Pancreas (tissue), 10 donors: Measurements from ENCODE around the gene ZFHX2. TPM values are rescaled to one million over a fixed set of nuclear protein-coding genes. Genes with fewer than 3 reads are reported as not detected.

Experiments used
- ATAC-seq, 4 donors: fragments of 200-7000 bp; cut with Tn5 transposase; one replicate each; pipeline versions ENCODE4 v1.8.0 to v1.9.1; 2020; ENCODE audit warnings: mild to moderate bottlenecking in 4 of 4, moderate library complexity in 4 of 4
- DNase-seq, 6 donors: peaks; one replicate each; pipeline ENCODE4 v3.0.0-alpha.2; 2020
- FAIRE-seq: peaks from 2 replicates; lab custom pipeline; 2012; peaks lifted over from hg19 to GRCh38; lab: Jason Lieb, UNC
- H3K27ac ChIP-seq, 4 donors: fragments of 200-600 bp; sonication (generic); 1 replicate in 3 of 4; 2 replicates in 1 of 4; pipeline versions ENCODE4 v1.5.0 to v1.8.0; 2020
- H3K27me3 ChIP-seq, 4 donors: fragments of 200-600 bp; one replicate each; pipeline ENCODE4 v1.8.0; 2021
- H3K36me3 ChIP-seq, 3 donors: fragments of 200-600 bp; sonication (generic) in 1 of 3; one replicate each; pipeline versions ENCODE4 v1.5.0 to v1.8.0; 2020 to 2021
- H3K4me1 ChIP-seq, 3 donors: fragments of 200-600 bp; one replicate each; pipeline ENCODE4 v1.8.0; 2021
- H3K4me3 ChIP-seq, 4 donors: fragments of 200-600 bp; sonication (generic) in 2 of 4; one replicate each; pipeline versions ENCODE4 v1.5.0 to v1.8.0; 2020 to 2021
- H3K9me3 ChIP-seq, 4 donors: fragments of 200-600 bp; one replicate each; pipeline ENCODE4 v1.8.0; 2021
- WGBS, 2 donors: extraction: QIAGEN DNeasy Blood & Tissue Kit; methylation state at CpG; one replicate each; pipeline ENCODE4 v1.1.7; 2013; 5-methylcytosine and 5-hydroxymethylcytosine counted together
- intact Hi-C, 3 donors: fragments of 100-400 bp; cut with DNase I; formaldehyde crosslinking; loops; one replicate each; pipeline versions ENCODE4 v1.11.1 to v1.14.2; 2022
- polyA plus RNA-seq, 2 donors: library from polyadenylated mRNA; stranded (reverse); fragments of 200-250 nt; gene quantifications; one replicate each; pipeline ENCODE4 v1.2.3, GENCODE V29; 2013
- total RNA-seq, 6 donors: library from RNA; stranded (reverse); fragmentation: NEBNext Ultra II Directional in 4 of 6; extraction: Animal tissue kit (Norgen Biotek cat#: 25700) in 4 of 6; gene quantifications; one replicate each; pipeline versions ENCODE4 v1.2.1 to v1.2.4, GENCODE V29; 2021 to 2023
- TF ChIP-seq, protein P1 (sequence below), 4 donors: fragments of 200-600 bp; sonication (generic) in 3 of 4; IDR thresholded peaks; one replicate each; pipeline versions ENCODE4 v1.5.0 to v1.8.0; 2021; ENCODE audit warnings: antibody characterized with exemption in 4 of 4
- donor health status: healthy with polysubstance abuse.
- donor health status: DM: no; HTN: no; CAD: no; lungs with moderate emphysema.
- donor health status: DM: no; HTN: no; CAD: no.
- donor health status: control.
- donor health status: control.
- donor health status: Bipolar disorder and iron deficiency.
- donor health status: DM: yes; HTN: yes; CAD: no.
- donor health status: DM: no; HTN: no; CAD: no.
- donor health status: DM: no; HTN: no; CAD: no.
- donor health status: DM: yes; HTN: yes; CAD: no.

The ZFHX2 gene
- total and polyA plus RNA-seq, 8 donors, result 0.63 to 3.8 (median 1.2) TPM

DNA sequence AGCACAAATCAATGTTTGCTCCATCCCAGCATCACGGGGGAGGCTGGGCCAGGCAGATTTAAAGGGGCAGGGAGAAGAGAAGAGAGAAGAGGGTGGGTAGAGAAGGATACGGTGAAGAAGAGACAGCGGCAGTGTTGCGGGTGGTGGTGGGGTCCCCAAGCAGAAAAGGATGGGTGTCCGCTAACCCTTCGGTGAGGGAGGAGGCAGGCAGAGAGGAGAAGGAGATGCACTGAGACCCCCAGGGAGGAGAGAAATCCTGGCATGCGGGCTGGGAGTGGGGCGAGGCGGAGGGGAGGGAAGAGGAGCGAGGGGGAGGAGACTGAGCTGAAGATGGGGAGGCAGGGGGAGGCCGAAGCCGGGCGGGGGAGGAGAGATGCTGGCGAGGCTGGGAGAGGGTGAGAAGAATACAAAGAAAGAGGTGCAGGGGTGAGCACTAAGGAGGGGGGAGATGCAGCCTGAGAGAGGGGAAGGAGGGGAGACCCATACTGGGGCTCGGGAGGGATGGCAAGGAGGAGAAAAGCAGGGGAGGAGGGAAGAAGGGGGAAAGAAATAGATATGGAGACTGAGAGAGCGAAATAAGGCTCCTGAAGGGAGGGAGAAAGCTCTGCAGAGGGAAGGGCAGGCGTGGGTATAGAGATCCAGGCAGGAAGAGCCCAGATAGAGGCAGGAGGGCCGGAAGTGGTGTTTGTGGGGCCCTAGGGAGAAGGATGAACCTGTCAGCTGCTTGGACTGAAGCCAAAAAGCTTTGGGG is 27.2 kb upstream of the ZFHX2 start, which contains the start of gene JPH4:
TSS of gene JPH4 (minus strand) at position 231 of the 751 bp plus-strand sequence. CDS start 1,337 bp downstream, outside the sequence.
- intact Hi-C loops, result no loop called here
- Histone ChIP-seq H3K9me3 (no peaks in the 10 kb centered on the region), H3K4me1 (no peaks in the 10 kb centered on the region), H3K27ac (no peak within 1 kb of the TSS), H3K27me3 (peaks cover 0 to 13% (median 5%) of the 10 kb centered on the region in 4 donors), H3K4me3 (no peak within 1 kb of the TSS), H3K36me3 (no peaks in the 10 kb centered on the region)
- WGBS, 2 donors, result 41 to 42% methylated on average over 18 of the region's 18 CpGs
- FAIRE-seq (no peak), ATAC-seq (no peak), DNase-seq (no peak)
- TF ChIP-seq, protein P1, sequence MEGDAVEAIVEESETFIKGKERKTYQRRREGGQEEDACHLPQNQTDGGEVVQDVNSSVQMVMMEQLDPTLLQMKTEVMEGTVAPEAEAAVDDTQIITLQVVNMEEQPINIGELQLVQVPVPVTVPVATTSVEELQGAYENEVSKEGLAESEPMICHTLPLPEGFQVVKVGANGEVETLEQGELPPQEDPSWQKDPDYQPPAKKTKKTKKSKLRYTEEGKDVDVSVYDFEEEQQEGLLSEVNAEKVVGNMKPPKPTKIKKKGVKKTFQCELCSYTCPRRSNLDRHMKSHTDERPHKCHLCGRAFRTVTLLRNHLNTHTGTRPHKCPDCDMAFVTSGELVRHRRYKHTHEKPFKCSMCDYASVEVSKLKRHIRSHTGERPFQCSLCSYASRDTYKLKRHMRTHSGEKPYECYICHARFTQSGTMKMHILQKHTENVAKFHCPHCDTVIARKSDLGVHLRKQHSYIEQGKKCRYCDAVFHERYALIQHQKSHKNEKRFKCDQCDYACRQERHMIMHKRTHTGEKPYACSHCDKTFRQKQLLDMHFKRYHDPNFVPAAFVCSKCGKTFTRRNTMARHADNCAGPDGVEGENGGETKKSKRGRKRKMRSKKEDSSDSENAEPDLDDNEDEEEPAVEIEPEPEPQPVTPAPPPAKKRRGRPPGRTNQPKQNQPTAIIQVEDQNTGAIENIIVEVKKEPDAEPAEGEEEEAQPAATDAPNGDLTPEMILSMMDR (IDR thresholded peaks at IDR 0.05), result no peak

DNA sequence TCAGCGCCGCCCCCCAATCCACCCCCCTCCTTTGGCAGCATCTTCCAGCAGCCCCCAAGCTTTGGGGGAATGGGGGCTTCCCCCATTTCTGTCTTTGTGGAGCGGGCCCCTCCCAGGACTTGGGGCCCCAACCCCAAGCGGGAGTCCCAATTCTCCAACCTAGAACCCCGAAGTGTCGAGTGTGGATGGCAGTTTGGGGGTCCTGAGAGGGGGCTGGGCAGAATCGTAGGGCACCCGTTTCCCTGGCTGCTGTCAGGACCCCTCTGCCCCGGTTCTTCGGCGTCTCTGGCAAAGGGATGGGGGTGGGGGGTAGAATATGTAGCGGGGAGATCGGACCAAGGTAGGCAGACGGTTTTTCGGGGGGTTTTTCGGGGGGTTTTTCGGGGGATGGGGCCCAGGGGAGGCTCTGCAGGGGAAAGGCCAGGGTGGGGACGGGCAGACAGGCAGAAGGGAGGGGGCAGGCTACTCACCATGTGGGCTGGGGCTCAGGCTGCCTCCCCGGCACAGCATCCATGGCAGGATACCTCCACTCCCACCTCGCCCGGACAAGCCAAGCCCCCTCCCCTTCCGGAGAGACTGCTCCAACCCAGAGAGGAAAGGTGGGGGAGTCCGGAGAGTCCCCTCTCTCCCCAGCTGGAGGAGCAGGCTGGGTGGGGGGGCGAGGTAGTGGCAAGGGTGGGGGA is 26.3 kb upstream of the ZFHX2 start:
- Histone ChIP-seq H3K9me3 (no peaks in the 10 kb centered on the region), H3K4me1 (no peaks in the 10 kb centered on the region), H3K4me3 (no peak overlapping the region), H3K27me3 (peaks cover 0 to 13% (median 5%) of the 10 kb centered on the region in 4 donors), H3K36me3 (no peaks in the 10 kb centered on the region), H3K27ac (no peak overlapping the region)
- no peak for ATAC-seq
- FAIRE-seq, result no peak
- WGBS, 2 donors, result 11 to 12% methylated on average over 22 to 24 of the region's 24 CpGs
- TF ChIP-seq, protein P1 (IDR thresholded peaks at IDR 0.05), result no peak
- intact Hi-C loops, result no loop called here
- DNase-seq, result no peak

DNA sequence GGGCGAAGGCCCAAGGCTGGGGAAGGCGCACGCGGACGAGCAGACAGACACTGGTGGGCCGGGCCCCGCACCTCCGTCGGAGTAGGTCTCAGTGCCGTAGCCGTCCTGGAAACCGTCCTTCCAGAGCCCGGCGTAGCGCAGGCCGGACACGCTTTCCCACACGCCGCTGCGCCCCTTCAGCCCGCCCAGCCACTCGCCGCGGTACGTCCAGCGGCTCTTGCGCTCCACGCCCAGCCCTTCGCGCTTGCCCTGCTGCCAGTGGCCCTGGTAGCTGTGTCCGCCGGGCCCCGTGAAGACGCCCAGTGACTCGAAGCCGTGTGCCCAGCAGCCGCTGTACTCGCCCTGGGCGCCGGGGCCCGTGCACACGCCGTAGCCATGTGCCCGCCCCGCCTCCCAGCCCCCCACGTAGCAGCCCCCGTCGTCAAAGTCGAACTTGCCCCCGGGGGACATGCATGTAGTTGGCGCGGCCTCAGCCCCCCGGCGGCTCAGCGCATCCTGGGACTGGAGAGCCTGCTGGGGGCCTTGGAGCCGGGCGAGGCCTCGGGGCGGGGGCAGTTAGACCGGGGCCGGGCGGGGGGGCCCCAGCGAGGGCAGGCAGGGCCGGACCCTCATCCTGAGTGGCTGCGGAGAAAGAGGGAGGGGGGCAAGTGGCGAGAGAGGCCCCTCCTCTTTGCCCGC is 25.6 kb upstream of the ZFHX2 start:
- Histone ChIP-seq H3K36me3 (no peaks in the 10 kb centered on the region), H3K4me3 (peak overlapping the region in 2 of 4 donors; percentile 18 to 30), H3K27me3 (peaks cover 0 to 13% (median 5%) of the 10 kb centered on the region in 4 donors), H3K4me1 (no peaks in the 10 kb centered on the region), H3K27ac (no peak overlapping the region), H3K9me3 (no peaks in the 10 kb centered on the region)
- ATAC-seq (peak; percentile 48 to 66 (median 58)), DNase-seq (peak in 1 of 6 donors; percentile 71), FAIRE-seq (no peak)
- intact Hi-C loops, result no loop called here
- TF ChIP-seq, protein P1 (IDR thresholded peaks at IDR 0.05), result no peak
- WGBS, 2 donors, result 9 to 13% methylated on average over 60 to 67 of the region's 67 CpGs

DNA sequence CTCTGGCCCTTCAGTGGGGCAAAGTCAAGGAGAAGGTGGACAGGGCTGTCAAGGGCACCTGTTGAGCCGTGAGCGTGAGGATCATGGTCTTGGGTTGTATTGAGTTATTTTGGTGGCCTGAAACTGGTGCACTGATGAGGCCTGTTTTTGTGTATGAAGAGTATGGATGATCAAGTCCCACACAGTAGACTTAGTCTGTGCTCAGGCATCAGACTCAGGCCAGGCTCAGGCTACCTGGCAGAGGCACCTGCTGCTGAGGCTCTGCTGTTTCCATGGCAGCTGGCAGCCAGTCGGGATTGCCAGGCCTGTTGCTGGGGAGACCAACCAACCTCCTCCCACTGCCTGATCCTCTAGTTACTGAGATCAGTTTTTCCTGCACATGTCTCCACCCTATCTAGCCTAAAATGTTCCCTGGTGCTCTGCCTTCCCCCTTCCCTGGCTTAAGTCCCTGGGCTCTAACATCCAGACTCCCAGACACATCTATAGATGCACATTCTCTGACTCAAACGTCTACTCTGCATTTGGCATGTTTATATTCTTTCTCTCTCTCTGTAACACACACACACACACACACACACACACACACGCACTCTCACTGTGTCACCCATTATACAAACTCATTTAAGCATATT is 21.9 kb upstream of the ZFHX2 start:
- intact Hi-C loops, result no loop called here
- WGBS, 2 donors, result 58 to 61% methylated on average over 5 of the region's 5 CpGs
- TF ChIP-seq, protein P1 (IDR thresholded peaks at IDR 0.05), result no peak
- no peak for DNase-seq
- FAIRE-seq, result no peak
- peak in 3 of 4 donors; percentile 22 to 54 (median 48) for ATAC-seq
- H3K27me3 ChIP-seq, result peaks cover 0 to 13% (median 5%) of the 10 kb centered on the region in 4 donors
- H3K36me3 ChIP-seq, result no peaks in the 10 kb centered on the region
- H3K27ac ChIP-seq, result no peak overlapping the region
- peaks cover 0 to under 1% (median 0%) of the 10 kb centered on the region in 3 donors for H3K4me1 ChIP-seq
- H3K4me3 ChIP-seq, result no peak overlapping the region
- no peaks in the 10 kb centered on the region for H3K9me3 ChIP-seq
